Measurements from ENCODE around the gene SLC35A4. TPM values are rescaled to one million over a fixed set of nuclear protein-coding genes. Genes with fewer than 3 reads are reported as not detected.
A peak's percentile ranks its signal among the peaks of the same experiment; 100 is the strongest.

Gene SLC35A4
- total RNA-seq (2021; fragmentation: NEBNext Ultra II Directional; extraction: Animal tissue kit (Norgen Biotek cat#: 25700)) (78.6 and 81.9 TPM in 2 replicates), polyA plus RNA-seq (2011; rRNA removed) (131 and 133 TPM in 2 replicates), polyA minus RNA-seq (2011; rRNA and poly(A)+ RNA removed) (139 and 187 TPM in 2 replicates)
- 87.3 TPM for polyA plus RNA-seq (2011; cell fraction: cytosol; rRNA removed)
- 92.3 TPM for polyA plus RNA-seq (2011; cell fraction: nucleus; rRNA removed)
- polyA plus RNA-seq (2012, experiment 1 of 2), result 101 to 122 TPM (median 110 TPM) in 4 replicates
- polyA plus RNA-seq (2012, experiment 2 of 2), result 170 TPM
- 58.5 TPM for polyA plus RNA-seq (2013, experiment 1 of 2)
- 57.3 TPM for polyA plus RNA-seq (2013, experiment 2 of 2)
- 31.1 TPM for polyA minus RNA-seq (2011; cell fraction: cytosol; rRNA and poly(A)+ RNA removed)
- polyA minus RNA-seq (2011; cell fraction: nucleus; rRNA and poly(A)+ RNA removed), result 32.7 TPM
- long read RNA-seq, experiment 1, transcript SLC35A4-201 (3 exons, 3,041 nt), result major isoform, 38 of 118 reads
- long read RNA-seq, experiment 1, transcript SLC35A4-202 (2 exons, 3,617 nt), result minor isoform, 30 of 118 reads
- long read RNA-seq, experiment 1, partial matches to known transcripts, result 48 of 118 reads
- long read RNA-seq, experiment 1, other reads (novel, unspliced or antisense), result 2 of 118 reads
- long read RNA-seq, experiment 2, transcript SLC35A4-201 (3 exons, 3,041 nt), result major isoform, 15 of 15 reads
- long read RNA-seq, experiment 2, partial matches to known transcripts, result 0 of 15 reads
- long read RNA-seq, experiment 2, other reads (novel, unspliced or antisense), result 0 of 15 reads

- peak within 1 kb of the TSS; percentile 86; the same call in 1 of the 2 replicates for H2AK5ac ChIP-seq (ENCODE audit: low read depth, low read length)
- no peaks in the 10 kb centered on the region for H4K20me1 ChIP-seq (replicated peaks in 1 of 2; ENCODE audit: control insufficient read depth in 1 of 2, insufficient read depth in 2 of 2, low read length in 2 of 2)
- peak within 1 kb of the TSS; percentile 84; the same call in 1 of the 2 replicates for H4K8ac ChIP-seq (ENCODE audit: extremely low read depth, insufficient read depth, low read length)
- FAIRE-seq (peak; percentile 62), DNase-seq (ENCODE audit: low read depth in 1 of 2, low spot score in 2 of 2) (peak; percentile 84 to 89)
- peak within 1 kb of the TSS; percentile 95 for H3K18ac ChIP-seq (ENCODE audit: extremely low read depth, low read length)
- no peak within 1 kb of the TSS for H2BK20ac ChIP-seq (ENCODE audit: low read length)
- H3K4me1 ChIP-seq (replicated peaks in 1 of 4; ENCODE audit: control insufficient read depth in 3 of 4, insufficient read depth in 4 of 4, low read length in 3 of 4), result peaks cover 0 to 11% (median 4%) of the 10 kb centered on the region in 4 experiments; a peak in 5 of 7 replicates
- H3K27ac ChIP-seq (ENCODE audit: low read depth, low read length), result peak within 1 kb of the TSS; percentile 65
- peaks cover 7% of the 10 kb centered on the region for H3K79me1 ChIP-seq (ENCODE audit: low read depth, low read length)
- 0 out of 2 replicates have a peak within 1 kb of the TSS, but pooled peaks have one; percentile 2 for H2BK15ac ChIP-seq (ENCODE audit: low read length)
- H4K5ac ChIP-seq (ENCODE audit: insufficient read length, low read depth, low read length), result peak within 1 kb of the TSS; percentile 87
- ChIA-PET POLR2A (ENCODE audit: partially characterized antibody) (interaction anchor here (0.9 to 10.8 kb wide), 6 partner anchors 7 to 82 kb away, joined by 3 to 191 read pairs (median 14); partner anchors contain the start of genes EIF4EBP3 and SRA1), CTCF (ENCODE audit: partially characterized antibody) (interaction anchor here (0.9 to 3.7 kb wide), 4 partner anchors 13 to 74 kb away, joined by 3 to 20 read pairs (median 10); partner anchors contain the start of gene EIF4EBP3)
- no peaks in the 10 kb centered on the region; a peak in 1 of 7 replicates for H3K27me3 ChIP-seq (replicated peaks in 1 of 4; ENCODE audit: control insufficient read depth in 3 of 4, extremely low read depth in 1 of 4, insufficient read depth in 3 of 4, low read length in 3 of 4)
- H2BK12ac ChIP-seq (ENCODE audit: low read depth, low read length), result peak within 1 kb of the TSS; percentile 35; the same call in 1 of the 2 replicates
- peak within 1 kb of the TSS; percentile 91 for H4K91ac ChIP-seq (replicated peaks; ENCODE audit: insufficient read length, low read length)
- no peak within 1 kb of the TSS for H3K23ac ChIP-seq (ENCODE audit: insufficient read length)
- peaks cover 0 to 18% (median 13%) of the 10 kb centered on the region in 4 experiments; a peak in 4 of 8 replicates for H3K36me3 ChIP-seq (ENCODE audit: control insufficient read depth in 2 of 4, insufficient read depth in 4 of 4, low read length in 3 of 4)
- peaks cover 14% of the 10 kb centered on the region for H3K23me2 ChIP-seq (ENCODE audit: low read depth, low read length)
- H3K56ac ChIP-seq (replicated peaks; ENCODE audit: insufficient read length, low read depth, low read length), result peak within 1 kb of the TSS; percentile 78
- H3K14ac ChIP-seq (ENCODE audit: insufficient read length), result no peak within 1 kb of the TSS
- WGBS, 2 experiments (ENCODE audit: extremely low coverage in 1 of 2, insufficient coverage in 1 of 2, insufficient read length in 1 of 2, insufficient replicate concordance in 2 of 2, low coverage in 1 of 2, low lambda C conversion rate in 2 of 2, missing lambda C conversion rate in 1 of 2), result 4% methylated on average over 61 of the region's 74 CpGs; no CpG with 5 or more reads in 1 of the 2 experiments
- H2AFZ ChIP-seq (ENCODE audit: low read length), result peak within 1 kb of the TSS; percentile 81
- peak within 1 kb of the TSS; percentile 76 for H2BK5ac ChIP-seq (ENCODE audit: low read depth, low read length)
- H3K4me2 ChIP-seq (ENCODE audit: insufficient read depth in 1 of 2, low read depth in 2 of 2, low read length in 2 of 2), result peak within 1 kb of the TSS; percentile 90 to 98
- H3K9me3 ChIP-seq (ENCODE audit: insufficient read depth in 2 of 2, low read depth in 1 of 2, low read length in 1 of 2), result no peaks in the 10 kb centered on the region
- H3K4me3 ChIP-seq (ENCODE audit: extremely low read depth in 1 of 4, insufficient read depth in 2 of 4, low read depth in 3 of 4, low read length in 4 of 4), result peak within 1 kb of the TSS; percentile 90 to 99 (median 95)
- no peak within 1 kb of the TSS for H2BK120ac ChIP-seq (replicated peaks; ENCODE audit: low read depth, low read length)
- H3K9ac ChIP-seq (replicated peaks in 1 of 4; ENCODE audit: extremely low read depth in 1 of 4, low read depth in 3 of 4, low read length in 3 of 4), result peak within 1 kb of the TSS; percentile 72 to 95 (median 85)
- H3K79me2 ChIP-seq (ENCODE audit: control insufficient read depth in 1 of 2, insufficient read depth in 2 of 2, low read length in 2 of 2), result peaks cover 3 to 9% of the 10 kb centered on the region in 2 experiments; a peak in 3 of 4 replicates
- peak within 1 kb of the TSS; percentile 17 for H3K4ac ChIP-seq (replicated peaks; ENCODE audit: insufficient read length, low read depth, low read length)
- TF ChIP-seq GABPA (IDR thresholded peaks at IDR 0.05; ENCODE audit: borderline replicate concordance, insufficient read depth, low read length), result no peak
- peak; percentile 85 for TF ChIP-seq SAP30 (IDR thresholded peaks at IDR 0.05; ENCODE audit: insufficient read depth, insufficient replicate concordance, low read length)
- TF ChIP-seq MAFK (IDR thresholded peaks at IDR 0.05; ENCODE audit: low read depth, low read length), result no peak
- peak; percentile 99 for TF ChIP-seq BACH1 (IDR thresholded peaks at IDR 0.05; ENCODE audit: low read length)
- TF ChIP-seq JUND (IDR thresholded peaks at IDR 0.05; ENCODE audit: low read length), result 0 out of 2 replicates have a peak, but pooled peaks have one; percentile 17
- TF ChIP-seq TEAD4 (IDR thresholded peaks at IDR 0.05; ENCODE audit: low read depth, low read length), result 0 out of 2 replicates have a peak, but pooled peaks have one; percentile 7
- TF ChIP-seq FOSL1 (IDR thresholded peaks at IDR 0.05; ENCODE audit: insufficient read depth, low read depth, low read length), result no peak
Observed at GRCh38 chr5:140564196-140565023, at the start of gene SLC35A4, which contains the start of gene APBB3. TSS of gene SLC35A4 (plus strand) at chr5:140564828. CDS start at chr5:140567170, 2,342 bp downstream. TSS of gene APBB3 (minus strand) at chr5:140564598. CDS start at chr5:140564245, 353 bp downstream.
